GM19324 (cell line): ENCODE measurements around the gene CATSPER3.

Source experiments
- ATAC-seq: cut with Tn5 transposase; IDR thresholded peaks from one replicate; pipeline ENCODE4 v1.9.1; 2021; ENCODE audit warnings: mild to moderate bottlenecking, moderate library complexity; ENCODE audit not compliant: unreplicated experiment, low FRiP score

Gene CATSPER3

DNA sequence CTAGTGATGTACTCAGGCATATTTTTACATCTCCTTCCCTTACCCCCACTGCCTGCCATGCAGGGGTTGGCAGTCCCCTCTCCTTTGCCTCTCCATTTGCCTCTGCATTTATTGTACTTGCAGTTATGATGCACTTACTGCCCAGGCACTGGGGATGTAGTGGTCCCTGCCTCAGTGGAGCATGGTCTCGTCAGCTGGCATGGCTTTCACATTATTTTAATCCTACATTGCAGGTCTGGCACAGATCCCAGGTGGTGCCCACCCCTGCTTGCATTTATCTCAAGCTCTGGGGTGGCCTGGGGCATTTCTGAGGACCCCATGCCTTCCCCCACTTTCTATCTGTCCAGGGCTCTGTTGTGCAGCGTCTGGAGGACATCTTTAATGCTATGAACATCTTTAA is 89.5 kb downstream of the CATSPER3 start:
- ATAC-seq: no peak

DNA sequence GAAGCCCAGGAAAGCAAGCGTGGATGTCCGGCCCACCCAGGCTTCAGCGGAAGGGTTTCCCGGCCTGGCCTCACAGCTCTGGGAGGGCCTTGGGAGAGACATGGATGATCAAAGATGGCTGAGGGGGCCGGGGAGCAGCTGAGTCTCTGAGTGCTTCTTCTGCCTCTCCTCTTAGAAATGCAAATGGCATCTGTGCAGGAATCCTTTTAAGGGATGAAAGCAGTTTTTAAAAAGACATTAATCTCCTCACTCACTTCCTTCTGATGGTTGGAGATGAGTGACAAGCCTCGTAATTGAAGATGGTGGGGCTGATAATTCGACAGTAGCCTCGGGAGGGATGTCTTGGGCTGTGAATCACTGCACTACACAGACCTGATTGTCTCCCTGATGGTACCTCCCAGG is 90.6 kb downstream of the CATSPER3 start:
- ATAC-seq: no peak

DNA sequence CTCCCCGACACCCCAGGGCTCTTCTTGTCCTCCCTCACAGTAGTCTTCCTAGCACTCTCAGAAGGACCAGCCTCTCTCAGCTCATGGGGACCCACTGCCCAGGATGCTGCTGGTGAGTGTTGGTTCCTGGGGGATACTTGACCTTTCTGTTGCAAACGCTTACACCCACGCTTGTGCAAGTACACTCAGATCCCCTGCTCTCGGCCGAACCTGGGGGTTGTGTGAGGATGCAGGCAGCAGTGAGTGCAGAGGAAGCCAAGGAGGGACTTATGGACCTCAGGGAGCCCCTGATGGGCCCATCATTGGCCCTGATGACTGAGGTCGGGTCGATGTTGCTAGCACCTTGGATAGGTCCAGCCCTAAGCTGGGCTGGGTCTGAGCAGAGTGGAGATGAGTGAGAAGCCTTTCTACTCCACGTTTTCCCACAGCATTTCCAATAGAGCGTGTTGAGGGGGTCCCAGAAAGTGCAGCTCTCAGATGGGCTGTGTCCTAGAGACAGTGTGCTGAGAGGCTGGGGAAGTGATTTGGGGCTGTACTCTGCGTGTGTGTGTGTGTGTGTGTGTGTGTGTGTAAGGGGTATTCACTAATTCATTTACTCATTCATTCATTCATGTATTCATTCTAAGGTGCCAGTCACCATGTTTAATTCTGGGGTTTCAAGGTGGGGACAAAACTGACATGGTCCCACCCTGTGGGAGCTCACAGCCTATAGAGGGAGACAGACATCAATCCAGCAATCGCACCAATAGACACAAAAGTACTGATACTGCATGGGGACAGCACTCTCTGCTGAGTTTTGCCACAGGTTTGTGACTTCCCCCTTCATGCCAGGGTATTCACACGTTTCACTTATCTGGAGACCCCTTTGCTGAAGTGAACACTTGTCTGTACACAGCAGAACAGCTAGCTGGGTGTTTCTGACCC is 91.6 kb downstream of the CATSPER3 start:
- ATAC-seq: no peak

DNA sequence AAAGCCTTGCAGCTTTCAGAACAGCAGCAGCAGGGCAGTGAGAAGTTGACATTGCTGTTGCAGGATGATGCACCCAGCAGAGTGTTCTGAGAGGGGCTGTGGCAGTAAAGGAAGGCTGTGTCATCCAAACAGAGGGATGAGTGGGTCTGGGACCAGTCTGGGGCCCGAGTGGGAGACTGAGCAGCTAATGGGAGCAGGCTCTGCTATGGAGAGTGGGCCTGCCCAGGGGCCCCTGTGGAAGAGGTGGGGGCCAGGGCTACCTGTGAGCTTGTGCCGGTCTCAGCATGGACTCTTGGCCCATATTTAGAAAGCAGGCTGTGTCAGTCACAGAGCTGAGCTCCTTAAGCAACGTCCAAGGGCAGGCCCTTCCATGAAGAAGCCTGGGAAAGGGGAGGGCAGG is 92.3 kb downstream of the CATSPER3 start:
- ATAC-seq: no peak

DNA sequence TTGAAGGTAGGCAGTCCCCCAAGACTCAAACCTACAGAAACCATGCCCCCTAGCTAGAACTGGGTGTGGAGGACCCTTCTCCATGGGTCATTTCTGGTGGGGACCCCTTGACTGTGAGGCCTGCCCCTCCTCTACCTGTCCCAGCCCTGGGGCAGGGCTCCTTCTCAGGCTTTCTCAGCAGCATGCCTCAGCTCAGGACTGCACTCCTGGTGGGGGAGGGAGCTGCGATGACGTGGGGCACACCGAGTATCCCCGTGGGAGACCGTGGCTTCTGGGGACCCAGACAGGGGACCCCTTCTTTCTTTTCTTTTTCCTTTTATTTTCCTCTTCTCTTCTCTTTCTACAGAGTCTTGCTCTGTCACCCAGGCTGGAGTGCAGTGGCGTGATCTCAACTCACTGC is 93.3 kb downstream of the CATSPER3 start:
- no peak for ATAC-seq
